ENCODE data around the gene KRTAP10-12.
"Not testable (repeated sequence)": the region's sequence is repeated elsewhere in the genome, so short reads cannot be mapped to it uniquely, and the experiment has no call there.

Gene KRTAP10-12, protein sequence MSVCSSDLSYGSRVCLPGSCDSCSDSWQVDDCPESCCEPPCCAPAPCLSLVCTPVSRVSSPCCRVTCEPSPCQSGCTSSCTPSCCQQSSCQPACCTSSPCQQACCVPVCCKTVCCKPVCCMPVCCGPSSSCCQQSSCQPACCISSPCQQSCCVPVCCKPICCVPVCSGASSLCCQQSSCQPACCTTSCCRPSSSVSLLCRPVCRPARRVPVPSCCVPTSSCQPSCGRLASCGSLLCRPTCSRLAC

GRCh38 chr21:44697172-44697810 lies at the start of gene KRTAP10-12:
TSS of gene KRTAP10-12 (plus strand) at chr21:44697172. CDS start at chr21:44697202, 30 bp downstream.
- not testable (repeated sequence) for H3K27ac ChIP-seq, H3K4me3 ChIP-seq

- no peak overlapping the region for H3K27ac ChIP-seq
- no peak overlapping the region for H3K4me3 ChIP-seq
These were observed 49.8 kb upstream of the KRTAP10-12 start for GRCh38 chr21:44647222-44647552.

GRCh38 chr21:44648557-44649311 lies 48.2 kb upstream of the KRTAP10-12 start:
- Histone ChIP-seq H3K4me3 (no peak overlapping the region), H3K27ac (no peak overlapping the region)

GRCh38 chr21:44649521-44650100 lies 47.4 kb upstream of the KRTAP10-12 start:
- Histone ChIP-seq H3K27ac (no peak overlapping the region), H3K4me3 (no peak overlapping the region)

GRCh38 chr21:44650265-44650972 lies 46.6 kb upstream of the KRTAP10-12 start:
- H3K27ac ChIP-seq = no peak overlapping the region
- H3K4me3 ChIP-seq = no peak overlapping the region

- no peak overlapping the region for H3K27ac ChIP-seq
These were observed 45.8 kb upstream of the KRTAP10-12 start for GRCh38 chr21:44650973-44651675.

DNA sequence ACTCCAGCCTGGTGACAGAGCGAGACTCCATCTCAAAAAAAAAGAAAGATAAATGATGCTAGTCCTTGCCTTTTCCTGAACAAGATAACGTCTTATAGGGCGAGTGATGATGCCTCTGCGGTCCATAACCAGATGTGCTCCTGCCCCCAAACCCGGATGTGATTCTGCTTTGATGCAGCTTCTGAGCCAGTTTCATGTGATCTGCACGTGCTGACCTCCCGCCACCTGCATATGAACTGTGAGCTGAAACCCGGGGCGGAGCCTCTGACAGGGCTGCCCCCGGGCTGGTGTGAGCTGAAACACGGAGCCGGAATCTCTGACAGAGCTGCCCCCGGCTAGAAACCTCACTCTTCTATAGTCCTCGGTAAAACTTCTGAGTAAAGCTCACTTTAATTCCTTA lies 43.8 kb upstream of the KRTAP10-12 start:
- Histone ChIP-seq H3K4me3 (no peak overlapping the region), H3K27ac (no peak overlapping the region)

More at GRCh38 chr21:44650973-44651675, 45.8 kb upstream of the KRTAP10-12 start:
- no peak overlapping the region for H3K4me3 ChIP-seq

DNA sequence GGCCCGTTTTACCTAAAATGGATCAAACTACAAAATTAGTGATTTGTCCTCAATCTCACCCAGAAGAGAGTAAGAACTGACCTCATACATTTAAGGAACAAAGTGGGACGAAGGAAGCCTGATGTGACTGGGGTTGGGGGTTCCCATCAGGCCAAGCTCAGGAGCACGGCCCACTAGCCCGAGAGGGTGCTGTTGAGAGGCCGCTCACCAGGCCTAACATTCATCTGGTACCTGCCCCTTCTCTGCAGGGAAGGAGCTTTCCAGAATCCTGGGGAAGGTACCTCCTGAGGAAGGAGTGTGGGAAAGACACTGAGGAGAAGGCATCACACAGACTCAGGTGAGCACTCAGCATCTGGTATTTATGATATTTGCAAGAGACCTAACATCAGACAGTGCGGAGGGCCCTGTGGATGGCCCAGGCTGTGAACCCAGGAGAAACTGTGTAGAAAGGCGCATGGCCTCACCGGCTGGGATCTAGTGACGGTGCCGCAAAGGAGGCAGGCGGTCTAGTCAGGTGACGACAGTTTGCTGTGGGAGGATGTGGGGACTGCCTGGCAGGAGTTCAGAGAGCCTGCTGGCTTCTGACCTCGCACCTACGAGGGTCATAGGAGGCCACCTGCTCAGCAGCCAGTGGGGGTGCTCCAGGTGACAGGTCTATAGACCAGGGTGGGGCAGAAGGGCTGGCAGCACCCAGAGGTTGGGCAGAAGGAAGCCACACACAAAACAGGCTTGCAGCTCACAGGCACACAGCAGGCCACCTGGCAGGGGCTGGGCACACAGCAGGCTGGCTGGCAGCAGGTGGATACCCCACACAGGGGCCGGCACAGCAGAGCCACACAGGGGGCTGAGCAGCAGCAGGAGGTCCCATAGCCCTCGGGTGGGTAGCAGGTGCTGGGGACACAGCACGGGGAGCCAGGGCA lies 43.1 kb upstream of the KRTAP10-12 start:
- peak overlapping the region in 2 of 21 experiments; percentile 39 to 58 for H3K27ac ChIP-seq

DNA sequence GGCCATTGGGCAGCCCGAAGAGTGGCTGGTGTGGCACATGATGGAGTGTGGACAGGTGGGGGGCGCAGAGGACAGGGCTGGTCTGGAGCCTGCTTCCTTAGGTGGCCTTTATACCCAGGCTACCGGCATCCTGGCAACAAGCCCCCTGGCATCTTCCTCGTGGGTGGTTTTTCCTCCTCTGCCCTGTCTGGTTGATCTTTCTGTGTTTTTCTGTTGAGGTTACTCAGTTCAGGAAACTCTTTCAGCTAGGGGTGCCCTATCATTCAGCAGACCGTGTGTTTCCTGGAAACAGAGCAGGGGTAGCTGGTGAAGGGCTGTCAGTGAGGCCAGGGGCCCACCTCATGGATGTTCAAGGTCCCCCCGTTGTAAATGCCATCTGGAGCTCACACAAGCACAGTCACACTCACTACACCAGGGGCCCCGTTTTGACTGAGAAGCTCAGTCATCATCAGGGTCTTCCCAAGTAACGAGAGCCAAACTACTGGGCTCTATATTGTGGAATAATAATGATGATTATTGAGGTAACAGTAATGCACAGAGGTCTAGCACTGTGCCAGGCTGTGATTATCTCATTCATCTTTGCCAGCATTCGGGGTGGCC lies 42.3 kb upstream of the KRTAP10-12 start, which contains the start of gene KRTAP12-4:
KRTAP12-4 (minus strand) TSS at position 84 of the 600 bp plus-strand sequence; CDS start at position 39, 45 bp downstream.
- Histone ChIP-seq H3K27ac (peak within 1 kb of the TSS in 2 of 21 experiments; percentile 39 to 58), H3K4me3 (no peak within 1 kb of the TSS)

More for the DNA sequence above, 43.1 kb upstream of the KRTAP10-12 start:
- no peak overlapping the region for H3K4me3 ChIP-seq

- no peak overlapping the region for H3K4me3 ChIP-seq
- H3K27ac ChIP-seq = peak overlapping the region in 6 of 21 experiments; percentile 18 to 75 (median 55)
These were observed 40.1 kb upstream of the KRTAP10-12 start for GRCh38 chr21:44656868-44657267.

DNA sequence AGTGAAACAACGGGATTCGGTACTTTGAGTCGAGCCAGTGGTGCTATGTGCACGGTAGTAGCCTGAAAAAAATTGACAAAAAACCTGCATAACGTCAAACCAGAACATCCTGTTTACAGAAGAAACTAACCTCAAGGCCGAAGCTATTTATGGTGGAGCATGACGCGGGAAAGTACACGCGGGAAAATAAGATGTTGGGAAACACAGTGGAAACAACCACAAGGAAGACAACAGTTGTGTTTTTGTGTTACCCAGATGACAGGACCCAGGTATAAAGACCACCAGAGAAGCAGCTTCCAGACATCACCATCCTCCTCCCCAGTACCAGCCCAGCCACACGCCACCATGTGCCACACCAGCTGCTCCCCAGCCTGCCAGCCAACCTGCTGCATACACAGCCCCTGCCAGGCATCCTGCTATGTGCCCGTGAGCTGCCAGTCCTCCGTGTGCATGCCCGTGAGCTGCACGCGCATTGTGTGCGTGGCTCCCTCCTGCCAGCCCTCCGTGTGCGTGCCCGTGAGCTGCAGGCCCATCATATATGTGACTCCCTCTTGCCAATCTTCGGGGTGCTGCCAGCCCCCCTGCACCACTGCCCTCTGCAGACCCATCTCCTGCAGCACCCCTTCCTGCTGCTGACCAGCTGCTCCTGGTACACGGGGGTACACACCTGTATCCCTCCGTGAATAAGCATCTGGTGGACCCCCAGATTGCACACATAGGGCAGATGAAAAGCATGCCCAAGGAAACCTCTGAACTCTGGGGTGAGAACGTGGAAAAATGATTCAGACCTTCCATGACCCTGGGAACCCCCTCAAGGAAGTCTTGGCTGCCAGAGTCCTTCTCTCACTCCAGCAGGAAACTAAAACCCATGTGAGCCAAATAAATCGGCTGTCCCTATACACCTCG lies 39.1 kb upstream of the KRTAP10-12 start, which contains the start of gene KRTAP12-3:
KRTAP12-3 (plus strand) TSS at position 298 of the 906 bp plus-strand sequence; CDS start at position 346, 48 bp downstream.
- Histone ChIP-seq H3K27ac (peak within 1 kb of the TSS in 8 of 21 experiments; percentile 16 to 75 (median 62)), H3K4me3 (no peak within 1 kb of the TSS)

- H3K4me3 ChIP-seq = no peak overlapping the region
- H3K27ac ChIP-seq = peak overlapping the region in 6 of 21 experiments; percentile 3 to 75 (median 48)
These were observed 38.4 kb upstream of the KRTAP10-12 start for GRCh38 chr21:44658541-44658910.

GRCh38 chr21:44658913-44659595 lies 37.9 kb upstream of the KRTAP10-12 start:
- no peak overlapping the region for H3K4me3 ChIP-seq
- H3K27ac ChIP-seq = peak overlapping the region in 6 of 21 experiments; percentile 3 to 75 (median 48)

DNA sequence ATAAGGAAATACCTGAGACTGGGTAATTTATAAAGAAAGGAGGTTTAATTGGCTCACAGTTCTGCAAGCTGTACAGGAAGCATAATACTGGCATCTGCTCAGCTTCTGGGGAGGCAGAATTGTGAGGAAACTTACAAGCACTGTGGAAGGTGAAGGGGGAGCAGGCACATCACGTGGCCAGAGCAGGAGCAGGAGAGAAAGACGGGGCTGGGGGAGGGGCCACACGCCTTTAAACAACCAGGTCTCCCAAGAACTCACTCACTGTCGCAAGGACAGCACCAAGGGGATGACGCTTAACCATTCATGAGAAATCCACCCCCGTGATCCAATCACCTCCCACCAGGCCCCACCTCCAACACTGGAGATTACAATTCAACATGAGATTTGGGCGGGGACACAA lies 35.4 kb upstream of the KRTAP10-12 start:
- H3K4me3 ChIP-seq, H3K27ac ChIP-seq: not testable (repeated sequence)

DNA sequence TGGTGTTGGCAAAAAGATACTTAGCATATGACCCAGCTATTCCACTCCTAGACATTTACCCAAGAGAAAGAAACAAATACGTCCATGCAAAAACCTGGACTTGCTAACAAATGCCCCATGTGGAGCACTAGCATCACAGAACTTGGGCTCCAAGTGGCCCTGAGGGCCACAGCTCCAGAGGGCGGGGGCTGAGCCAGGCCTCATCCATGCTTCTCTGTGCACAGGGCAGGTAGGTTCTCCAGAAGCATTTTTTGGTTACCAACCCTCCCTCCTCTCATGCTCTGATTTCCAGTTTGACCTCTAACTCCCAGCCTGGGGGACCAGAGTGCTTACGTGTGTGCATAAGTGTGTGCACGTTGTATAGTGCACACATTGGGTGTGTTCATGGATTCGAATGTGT lies 32.3 kb upstream of the KRTAP10-12 start:
- H3K27ac ChIP-seq = no peak overlapping the region
- no peak overlapping the region for H3K4me3 ChIP-seq
